GM10266 (cell line): Measurements from ENCODE around the gene QARS1.

Experiments used
- DNase-seq: peaks from one replicate; pipeline ENCODE4 v3.0.0; 2012; ENCODE audit errors: extremely low spot score
- TF ChIP-seq, protein P1 (sequence below): IDR thresholded peaks from 2 replicates; pipeline ENCODE4 v1.5.1; 2012; ENCODE audit warnings: mild to moderate bottlenecking, low read depth; ENCODE audit not compliant: control insufficient read depth, insufficient read depth; ENCODE audit errors: missing control alignments

Gene QARS1

DNA sequence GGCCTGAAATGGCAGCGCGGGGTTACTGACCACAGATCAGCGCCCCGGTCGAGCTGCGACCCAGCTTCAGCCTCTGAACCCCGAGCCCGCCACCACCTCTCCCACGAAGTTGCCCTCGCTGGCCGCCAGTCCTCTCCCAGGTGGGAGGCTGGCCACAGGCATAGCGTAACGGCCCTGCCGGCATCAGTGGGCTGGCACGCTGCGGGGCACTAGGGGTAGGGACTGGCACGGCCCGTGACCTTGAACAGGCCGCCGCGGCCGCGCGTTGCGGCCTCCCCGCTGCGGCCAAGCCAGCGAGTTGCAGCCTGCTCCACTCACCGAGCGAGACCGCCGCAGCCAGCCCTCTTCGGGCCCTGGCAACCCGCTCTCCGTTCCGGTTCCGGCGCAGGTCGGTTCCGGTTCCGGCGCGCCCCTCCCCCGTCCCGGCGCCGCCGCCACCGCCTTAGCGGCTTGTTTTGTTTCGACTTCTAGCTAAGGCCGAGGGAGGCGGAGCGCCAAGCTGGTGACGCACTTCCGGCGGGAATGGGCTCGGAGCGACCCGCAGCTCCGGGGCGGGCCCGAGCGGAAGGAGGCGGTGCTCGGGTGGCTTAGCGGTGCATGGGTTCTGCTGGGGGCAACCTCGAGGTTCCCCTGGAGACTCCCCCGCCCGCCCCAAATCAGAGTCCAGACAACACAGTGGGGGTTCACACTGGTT is 16.0 kb upstream of the QARS1 start, which contains the start of gene USP19:
Gene USP19 (minus strand): TSS at position 386 of the 694 bp plus-strand sequence. CDS start 1,678 bp downstream, outside the sequence.
- TF ChIP-seq, protein P1, sequence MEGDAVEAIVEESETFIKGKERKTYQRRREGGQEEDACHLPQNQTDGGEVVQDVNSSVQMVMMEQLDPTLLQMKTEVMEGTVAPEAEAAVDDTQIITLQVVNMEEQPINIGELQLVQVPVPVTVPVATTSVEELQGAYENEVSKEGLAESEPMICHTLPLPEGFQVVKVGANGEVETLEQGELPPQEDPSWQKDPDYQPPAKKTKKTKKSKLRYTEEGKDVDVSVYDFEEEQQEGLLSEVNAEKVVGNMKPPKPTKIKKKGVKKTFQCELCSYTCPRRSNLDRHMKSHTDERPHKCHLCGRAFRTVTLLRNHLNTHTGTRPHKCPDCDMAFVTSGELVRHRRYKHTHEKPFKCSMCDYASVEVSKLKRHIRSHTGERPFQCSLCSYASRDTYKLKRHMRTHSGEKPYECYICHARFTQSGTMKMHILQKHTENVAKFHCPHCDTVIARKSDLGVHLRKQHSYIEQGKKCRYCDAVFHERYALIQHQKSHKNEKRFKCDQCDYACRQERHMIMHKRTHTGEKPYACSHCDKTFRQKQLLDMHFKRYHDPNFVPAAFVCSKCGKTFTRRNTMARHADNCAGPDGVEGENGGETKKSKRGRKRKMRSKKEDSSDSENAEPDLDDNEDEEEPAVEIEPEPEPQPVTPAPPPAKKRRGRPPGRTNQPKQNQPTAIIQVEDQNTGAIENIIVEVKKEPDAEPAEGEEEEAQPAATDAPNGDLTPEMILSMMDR = no peak
- peak; percentile 97 for DNase-seq

DNA sequence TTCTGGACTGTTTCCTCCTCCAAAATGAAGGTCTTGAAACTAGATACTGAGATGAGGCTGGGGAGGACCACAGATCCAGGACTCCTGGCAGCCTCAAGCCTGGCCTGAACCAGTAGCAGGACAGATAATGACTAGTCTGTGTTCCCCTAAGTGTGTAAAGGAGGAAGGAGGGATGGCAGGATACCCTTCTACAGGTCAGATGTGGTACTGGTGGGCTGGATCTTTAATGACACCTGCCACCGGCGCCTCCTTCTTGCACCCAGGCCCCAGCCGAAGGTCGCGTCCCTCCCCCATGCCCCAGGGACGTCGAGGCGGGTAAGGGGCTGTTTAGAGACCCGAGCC is 15.5 kb upstream of the QARS1 start:
- DNase-seq = peak; percentile 42
- TF ChIP-seq, protein P1 = no peak

DNA sequence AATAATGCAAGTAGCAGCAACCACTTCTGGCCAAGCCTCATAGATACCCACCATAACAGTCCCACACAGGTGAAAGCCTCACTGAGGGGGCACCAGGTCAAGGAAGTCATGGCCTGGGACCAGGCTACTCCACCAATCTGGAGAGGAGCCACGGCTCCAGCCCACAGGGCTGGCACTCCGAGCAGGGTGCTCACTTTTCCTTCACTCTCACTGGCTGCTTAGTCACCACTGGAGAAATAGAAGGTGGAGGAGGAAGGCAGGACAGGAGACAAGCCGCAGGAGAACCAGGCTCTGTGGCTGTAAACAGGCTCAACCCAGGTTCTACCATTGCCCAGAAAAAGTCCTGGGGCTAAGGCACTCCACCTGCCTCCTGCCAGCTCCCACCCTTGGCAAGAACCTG is 14.9 kb upstream of the QARS1 start:
- TF ChIP-seq, protein P1 = no peak

DNA sequence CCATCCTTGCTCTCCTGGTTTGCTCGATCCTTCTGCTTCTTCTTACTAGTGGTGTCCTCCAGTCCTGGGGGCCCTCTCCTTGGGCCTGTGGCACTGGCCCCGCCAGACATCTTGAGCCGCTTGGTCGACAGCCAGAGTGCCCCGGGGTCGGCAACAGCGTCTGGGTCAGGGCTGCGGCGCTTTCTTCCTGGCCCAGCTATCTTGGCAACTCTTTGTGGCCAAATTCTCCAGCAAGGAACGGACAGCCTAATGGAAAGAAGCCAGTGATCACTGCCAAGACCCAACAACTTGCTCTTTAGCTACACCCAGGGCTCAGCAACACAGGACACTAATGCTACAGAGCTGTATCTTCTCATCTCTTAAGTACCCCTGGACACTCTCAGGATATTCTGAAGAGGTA is 14.5 kb upstream of the QARS1 start:
- TF ChIP-seq, protein P1 = no peak
- DNase-seq = no peak

More for the DNA sequence above, 14.9 kb upstream of the QARS1 start:
- DNase-seq = no peak

DNA sequence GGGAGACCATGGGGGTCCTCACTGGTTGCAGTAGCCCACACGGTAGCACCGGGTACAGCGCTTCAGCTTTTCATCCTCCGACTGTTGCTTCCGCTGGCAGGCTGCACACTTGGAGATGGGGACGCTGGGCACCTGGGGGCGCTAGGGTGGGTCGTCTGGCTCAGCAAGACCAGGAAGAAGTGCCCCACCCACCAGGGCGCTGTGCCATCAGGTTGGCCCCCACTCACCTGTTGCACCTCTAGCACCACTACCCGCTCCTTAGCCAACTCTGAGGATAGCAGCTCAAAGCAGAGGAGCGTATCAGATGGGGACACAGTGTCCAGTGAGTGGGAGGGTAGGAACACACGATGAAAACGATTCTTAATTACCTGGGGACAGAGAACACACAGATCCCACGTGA is 7.7 kb upstream of the QARS1 start:
- TF ChIP-seq, protein P1 = no peak
- no peak for DNase-seq

DNA sequence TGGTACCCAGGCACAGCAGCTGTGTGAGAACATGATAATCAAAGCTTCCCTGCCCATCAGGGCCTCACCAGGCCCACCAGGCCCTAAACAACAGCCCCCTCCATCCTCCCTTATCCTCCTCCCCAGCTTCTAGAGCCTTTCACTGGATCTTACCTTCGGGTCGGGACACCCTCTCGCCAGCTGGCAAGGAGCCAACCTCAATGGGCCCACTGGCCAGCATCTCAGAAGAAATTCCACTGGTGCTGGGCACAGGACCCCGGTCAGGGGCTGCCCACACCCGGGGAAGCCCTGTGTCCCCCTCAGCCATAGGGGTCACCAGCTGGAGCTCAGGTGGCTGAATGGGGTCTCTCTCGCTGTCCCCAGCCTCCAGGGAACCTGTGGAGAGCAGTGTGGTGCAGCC is 6.8 kb upstream of the QARS1 start:
- TF ChIP-seq, protein P1 = no peak
- no peak for DNase-seq

DNA sequence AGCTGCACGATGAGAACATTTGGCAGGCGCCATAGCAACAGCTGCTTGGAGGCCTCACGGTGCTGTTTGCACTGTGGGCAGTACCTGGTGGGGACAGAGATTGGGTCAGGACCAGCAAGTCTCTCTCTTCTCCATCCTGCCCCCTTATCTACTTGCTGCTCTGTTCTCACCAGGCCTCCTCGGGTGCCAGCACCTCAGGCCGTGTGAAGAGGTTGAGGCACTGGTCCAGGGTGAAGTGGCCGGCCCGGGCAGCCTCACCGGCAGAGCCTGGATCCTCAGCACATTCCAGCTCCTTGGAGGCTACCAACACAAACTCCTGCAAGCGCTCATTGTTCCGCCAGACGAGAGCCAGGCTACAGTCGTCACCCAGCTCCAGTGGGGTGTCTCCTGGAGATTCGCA is 6.2 kb upstream of the QARS1 start:
- no peak for DNase-seq
- TF ChIP-seq, protein P1 = no peak
